HepG2 (cell line): ENCODE measurements around the gene BOD1. TPM values are rescaled to one million over a fixed set of nuclear protein-coding genes. Genes with fewer than 3 reads are reported as not detected.

Source experiments
- ARID2 ChIP-seq: sonication (generic); formaldehyde crosslinking; IDR thresholded peaks from 2 replicates; pipeline ENCODE4 v1.8.1; 2022; ENCODE audit warnings: mild to moderate bottlenecking, missing genetic modification reagents, borderline replicate concordance
- BHLHE40 ChIP-seq: IDR thresholded peaks from 2 replicates; pipeline ENCODE4 v1.6.1; 2011; ENCODE audit warnings: low read length, improper control_type of control experiment
- DZIP1 ChIP-seq: sonication (generic); formaldehyde crosslinking; IDR thresholded peaks from 2 replicates; pipeline ENCODE4 v1.5.0; 2020; ENCODE audit warnings: mild to moderate bottlenecking, missing genetic modification reagents
- ELF3 ChIP-seq: IDR thresholded peaks from 2 replicates; pipeline ENCODE4 v1.6.1; 2016; ENCODE audit warnings: missing genetic modification reagents, missing compliant biosample characterization
- FOXJ3 ChIP-seq: sonication (generic); formaldehyde crosslinking; IDR thresholded peaks from 2 replicates; pipeline ENCODE4 v1.4.0; 2020; ENCODE audit warnings: missing genetic modification reagents, mild to moderate bottlenecking, borderline replicate concordance
- MXD4 ChIP-seq: IDR thresholded peaks from 2 replicates; pipeline ENCODE4 v1.6.1; 2016; ENCODE audit warnings: mild to moderate bottlenecking, missing biosample characterization, missing genetic modification reagents
- NFYC ChIP-seq: IDR thresholded peaks from 2 replicates; pipeline ENCODE4 v1.6.1; 2016; ENCODE audit warnings: missing genetic modification reagents, missing compliant biosample characterization
- SMARCC2 ChIP-seq: fragments of 450-650 bp; IDR thresholded peaks from 2 replicates; pipeline ENCODE4 v1.6.1; 2017; ENCODE audit warnings: antibody characterized with exemption, mild to moderate bottlenecking
- ZFP36 ChIP-seq: fragments of 150-350 bp; IDR thresholded peaks from 2 replicates; pipeline ENCODE4 v1.6.1; 2018; ENCODE audit warnings: borderline replicate concordance, low read length, low read depth; ENCODE audit not compliant: partially characterized antibody
- ZKSCAN8 ChIP-seq: IDR thresholded peaks from 2 replicates; pipeline ENCODE4 v1.6.1; 2016; ENCODE audit warnings: borderline replicate concordance, missing genetic modification reagents, missing compliant biosample characterization
- ZNF234 ChIP-seq: sonication (generic); formaldehyde crosslinking; conservative IDR thresholded peaks from 2 replicates; pipeline ENCODE4 v1.5.1; 2020; ENCODE audit warnings: mild to moderate bottlenecking, missing genetic modification reagents
- ZNF441 ChIP-seq: sonication (generic); formaldehyde crosslinking; IDR thresholded peaks from 2 replicates; pipeline ENCODE4 v1.7.0; 2021; ENCODE audit warnings: missing genetic modification reagents, borderline replicate concordance
- ZNF687 ChIP-seq: sonication (generic); formaldehyde crosslinking; IDR thresholded peaks from 2 replicates; pipeline ENCODE4 v1.5.1; 2020; ENCODE audit warnings: mild to moderate bottlenecking, missing genetic modification reagents, moderate library complexity
- ZNF724P ChIP-seq: sonication (generic); formaldehyde crosslinking; IDR thresholded peaks from 2 replicates; pipeline ENCODE4 v1.8.0; 2022; ENCODE audit warnings: missing genetic modification reagents, borderline replicate concordance
- ZNF780A ChIP-seq: sonication (generic); formaldehyde crosslinking; IDR thresholded peaks from 2 replicates; pipeline ENCODE4 v1.8.0; 2022; ENCODE audit warnings: mild to moderate bottlenecking, missing genetic modification reagents, moderate library complexity
- ZSCAN29 ChIP-seq: sonication (generic); formaldehyde crosslinking; conservative IDR thresholded peaks from 2 replicates; pipeline ENCODE4 v1.4.0; 2020; ENCODE audit warnings: mild to moderate bottlenecking, missing genetic modification reagents
- ZSCAN31 ChIP-seq: sonication (generic); formaldehyde crosslinking; IDR thresholded peaks from 2 replicates; pipeline ENCODE4 v1.5.0; 2020; ENCODE audit warnings: low read depth, mild to moderate bottlenecking, missing genetic modification reagents
- polyA plus RNA-seq, 8 experiments: library from polyadenylated mRNA; depleted of rRNA in 3 of 8; stranded (reverse) in 7 of 8; unstranded in 1 of 8; fragments of >200 nt; fragmentation: Illumina TruSeq in 4 of 8; extraction: Trizol in 4 of 8; gene quantifications; 2 replicates each; pipeline versions ENCODE4 v1.2.1 to v1.2.3, GENCODE V29; 2011 to 2016; ENCODE audit warnings: low read depth in 4 of 8, missing spikeins in 1 of 8, mixed read lengths in 1 of 8; ENCODE audit not compliant: insufficient read depth in 1 of 8
- total RNA-seq, 5 experiments: library from RNA; depleted of rRNA; stranded (reverse); fragments of >200 nt; fragmentation: Illumina TruSeq; extraction: Trizol; gene quantifications; 2 replicates each; pipeline ENCODE4 v1.2.3, GENCODE V29; 2016; ENCODE audit warnings: low read depth in 1 of 5
- TF ChIP-seq, protein P1 (sequence below): sonication (generic); formaldehyde crosslinking; IDR thresholded peaks from 2 replicates; pipeline ENCODE4 v1.5.1; 2020; ENCODE audit warnings: mild to moderate bottlenecking, missing genetic modification reagents, moderate library complexity
- TF ChIP-seq, protein P2 (sequence below): sonication (generic); formaldehyde crosslinking; IDR thresholded peaks from 2 replicates; pipeline ENCODE4 v1.4.0; 2020; ENCODE audit warnings: missing genetic modification reagents
- TF ChIP-seq, protein P3 (sequence below): IDR thresholded peaks from 2 replicates; pipeline ENCODE4 v1.6.1; 2016; ENCODE audit warnings: mild to moderate bottlenecking

Gene BOD1
- total and polyA plus RNA-seq, 2 of the 13 experiments (the other 11 are each of a cell fraction or from before 2014, with no cell fraction given): 81.5 to 103 TPM

DNA sequence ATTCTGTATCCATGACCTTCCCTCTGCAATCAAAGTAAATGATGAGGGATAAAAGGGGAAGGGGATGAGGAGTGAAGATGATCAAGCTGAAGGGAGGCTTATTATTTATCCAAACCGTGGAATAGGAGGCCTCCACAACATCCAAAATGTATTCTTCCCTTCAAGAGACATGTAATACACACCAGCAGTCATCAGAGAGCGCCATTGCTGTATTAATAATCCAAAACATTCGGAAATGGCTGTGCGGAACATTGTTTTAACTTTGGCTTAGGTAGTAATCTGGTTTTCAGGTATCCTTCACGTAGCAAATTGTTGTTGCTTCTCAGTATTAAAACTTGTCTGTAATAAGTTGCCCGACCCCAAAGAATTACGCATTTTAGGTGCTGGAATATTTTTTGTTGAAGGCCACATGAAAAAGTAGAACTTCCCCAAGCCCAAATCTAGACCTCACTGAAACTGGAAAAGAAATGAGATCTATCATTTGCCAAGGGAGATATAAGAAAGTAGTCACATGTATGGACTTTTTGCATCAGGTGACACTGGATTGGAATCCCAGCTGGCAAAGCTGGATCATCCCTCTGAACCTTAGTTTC lies 2.6 kb upstream of the BOD1 start (continued):
- TF ChIP-seq, protein P1, sequence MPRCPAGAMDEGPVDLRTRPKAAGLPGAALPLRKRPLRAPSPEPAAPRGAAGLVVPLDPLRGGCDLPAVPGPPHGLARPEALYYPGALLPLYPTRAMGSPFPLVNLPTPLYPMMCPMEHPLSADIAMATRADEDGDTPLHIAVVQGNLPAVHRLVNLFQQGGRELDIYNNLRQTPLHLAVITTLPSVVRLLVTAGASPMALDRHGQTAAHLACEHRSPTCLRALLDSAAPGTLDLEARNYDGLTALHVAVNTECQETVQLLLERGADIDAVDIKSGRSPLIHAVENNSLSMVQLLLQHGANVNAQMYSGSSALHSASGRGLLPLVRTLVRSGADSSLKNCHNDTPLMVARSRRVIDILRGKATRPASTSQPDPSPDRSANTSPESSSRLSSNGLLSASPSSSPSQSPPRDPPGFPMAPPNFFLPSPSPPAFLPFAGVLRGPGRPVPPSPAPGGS (CRISPR knock-in tag): no peak
- TF ChIP-seq ELF3 (CRISPR knock-in tag) (0 out of 2 replicates have a peak, but pooled peaks have one; percentile 30), ZNF724P (no peak), MXD4 (no peak), DZIP1 (CRISPR knock-in tag) (no peak), ZNF234 (CRISPR knock-in tag) (no peak), ZNF441 (CRISPR knock-in tag) (no peak), NFYC (no peak), ARID2 (CRISPR knock-in tag) (0 out of 2 replicates have a peak, but pooled peaks have one; percentile 30), ZSCAN31 (CRISPR knock-in tag) (0 out of 2 replicates have a peak, but pooled peaks have one; percentile 26), ZSCAN29 (CRISPR knock-in tag) (0 out of 2 replicates have a peak, but pooled peaks have one; percentile 41), ZNF780A (no peak), FOXJ3 (CRISPR knock-in tag) (peak; percentile 48; the same call in 1 of the 2 replicates), ZKSCAN8 (CRISPR knock-in tag) (0 out of 2 replicates have a peak, but pooled peaks have one; percentile 34), SMARCC2 (no peak), ZFP36 (peak; percentile 10), BHLHE40 (no peak), ZNF687 (CRISPR knock-in tag) (no peak)
- TF ChIP-seq, protein P2, sequence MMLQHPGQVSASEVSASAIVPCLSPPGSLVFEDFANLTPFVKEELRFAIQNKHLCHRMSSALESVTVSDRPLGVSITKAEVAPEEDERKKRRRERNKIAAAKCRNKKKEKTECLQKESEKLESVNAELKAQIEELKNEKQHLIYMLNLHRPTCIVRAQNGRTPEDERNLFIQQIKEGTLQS (CRISPR knock-in tag): no peak
- TF ChIP-seq, protein P3, sequence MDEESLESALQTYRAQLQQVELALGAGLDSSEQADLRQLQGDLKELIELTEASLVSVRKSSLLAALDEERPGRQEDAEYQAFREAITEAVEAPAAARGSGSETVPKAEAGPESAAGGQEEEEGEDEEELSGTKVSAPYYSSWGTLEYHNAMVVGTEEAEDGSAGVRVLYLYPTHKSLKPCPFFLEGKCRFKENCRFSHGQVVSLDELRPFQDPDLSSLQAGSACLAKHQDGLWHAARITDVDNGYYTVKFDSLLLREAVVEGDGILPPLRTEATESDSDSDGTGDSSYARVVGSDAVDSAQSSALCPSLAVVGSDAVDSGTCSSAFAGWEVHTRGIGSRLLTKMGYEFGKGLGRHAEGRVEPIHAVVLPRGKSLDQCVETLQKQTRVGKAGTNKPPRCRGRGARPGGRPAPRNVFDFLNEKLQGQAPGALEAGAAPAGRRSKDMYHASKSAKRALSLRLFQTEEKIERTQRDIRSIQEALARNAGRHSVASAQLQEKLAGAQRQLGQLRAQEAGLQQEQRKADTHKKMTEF (CRISPR knock-in tag): 0 out of 2 replicates have a peak, but pooled peaks have one; percentile 25
